Suprapubic skin (tissue), 4 donors: ENCODE measurements around the gene ZNF226. TPM values are rescaled to one million over a fixed set of nuclear protein-coding genes. Genes with fewer than 3 reads are reported as not detected.
A peak's percentile ranks its signal among the peaks of the same experiment; 100 is the strongest.
"Not testable (repeated sequence)": the region's sequence is repeated elsewhere in the genome, so short reads cannot be mapped to it uniquely, and the experiment has no call there.

Experiments used
- DNase-seq, 2 donors: peaks; one replicate each; pipeline ENCODE4 v3.0.0-alpha.2; 2019; ENCODE audit warnings: low spot score in 2 of 2
- H3K27ac ChIP-seq: fragments of 200-600 bp; sonication (generic); one replicate; pipeline ENCODE4 v1.5.1; 2019
- H3K27me3 ChIP-seq: fragments of 200-600 bp; sonication (generic); one replicate; pipeline ENCODE4 v1.5.1; 2019
- H3K36me3 ChIP-seq: fragments of 200-600 bp; sonication (generic); one replicate; pipeline ENCODE4 v1.5.1; 2019
- H3K4me1 ChIP-seq: fragments of 200-600 bp; sonication (generic); one replicate; pipeline ENCODE4 v1.5.1; 2019
- H3K4me3 ChIP-seq: fragments of 200-600 bp; sonication (generic); one replicate; pipeline ENCODE4 v1.5.1; 2019; ENCODE audit warnings: mild to moderate bottlenecking
- H3K9me3 ChIP-seq: fragments of 200-600 bp; sonication (generic); one replicate; pipeline ENCODE4 v1.5.1; 2019
- EP300 ChIP-seq: sonication (generic); formaldehyde crosslinking; IDR thresholded peaks from one replicate; pipeline ENCODE4 v1.6.1; 2017; ENCODE audit warnings: antibody characterized with exemption
- POLR2A ChIP-seq, 2 donors: fragments of 450-650 bp; IDR thresholded peaks; one replicate each; pipeline ENCODE4 v1.6.1; 2017; ENCODE audit warnings: antibody characterized with exemption in 2 of 2, mild to moderate bottlenecking in 2 of 2, moderate library complexity in 2 of 2
- POLR2AphosphoS5 ChIP-seq, 3 donors: sonication (generic); formaldehyde crosslinking; IDR thresholded peaks; one replicate each; pipeline ENCODE4 v1.6.1; 2017; ENCODE audit warnings: antibody characterized with exemption in 3 of 3
- WGBS: methylation state at CpG from one replicate; pipeline ENCODE4 v1.1.5; 2018; 5-methylcytosine and 5-hydroxymethylcytosine counted together
- total RNA-seq, 4 donors: library from RNA; depleted of rRNA; stranded (reverse); fragments of >200 nt; gene quantifications; one replicate each; pipeline ENCODE4 v1.1.0, GENCODE V29; 2016
- TF ChIP-seq, protein P1 (sequence below), 2 donors: fragments of 200-600 bp in 1 of 2; fragments of 450-650 bp in 1 of 2; sonication (generic) in 1 of 2; IDR thresholded peaks; one replicate each; pipeline ENCODE4 v1.5.1; 2016 to 2019; ENCODE audit warnings: antibody characterized with exemption in 2 of 2, mild to moderate bottlenecking in 1 of 2, moderate library complexity in 1 of 2

Gene ZNF226
- total RNA-seq, 4 donors from 2014 or later, result 12.1 to 20.1 (median 13.5) TPM

DNA sequence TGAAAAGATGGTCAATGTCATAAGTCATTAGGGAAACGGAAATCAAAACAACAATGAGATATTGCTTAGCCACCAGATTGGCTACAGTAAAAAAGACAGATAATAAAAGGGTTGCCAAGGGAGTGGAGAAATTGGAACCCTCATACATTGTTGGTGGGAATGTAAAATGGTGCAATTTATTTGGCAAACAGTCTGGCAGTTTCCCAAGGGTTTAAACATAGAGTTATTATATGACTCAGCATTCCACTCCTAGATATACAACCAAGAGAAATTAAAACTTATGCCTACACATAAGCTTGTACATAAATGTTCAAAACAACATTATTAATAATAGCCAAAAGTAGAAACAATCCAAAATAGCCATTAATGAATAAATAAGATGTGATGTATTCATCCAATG is 37.6 kb downstream of the ZNF226 start:
- TF ChIP-seq EP300, result no peak
- no peak for TF ChIP-seq POLR2A (IDR thresholded peaks at IDR 0.05)
- TF ChIP-seq POLR2AphosphoS5 (IDR thresholded peaks at IDR 0.05), result no peak
- TF ChIP-seq, protein P1, sequence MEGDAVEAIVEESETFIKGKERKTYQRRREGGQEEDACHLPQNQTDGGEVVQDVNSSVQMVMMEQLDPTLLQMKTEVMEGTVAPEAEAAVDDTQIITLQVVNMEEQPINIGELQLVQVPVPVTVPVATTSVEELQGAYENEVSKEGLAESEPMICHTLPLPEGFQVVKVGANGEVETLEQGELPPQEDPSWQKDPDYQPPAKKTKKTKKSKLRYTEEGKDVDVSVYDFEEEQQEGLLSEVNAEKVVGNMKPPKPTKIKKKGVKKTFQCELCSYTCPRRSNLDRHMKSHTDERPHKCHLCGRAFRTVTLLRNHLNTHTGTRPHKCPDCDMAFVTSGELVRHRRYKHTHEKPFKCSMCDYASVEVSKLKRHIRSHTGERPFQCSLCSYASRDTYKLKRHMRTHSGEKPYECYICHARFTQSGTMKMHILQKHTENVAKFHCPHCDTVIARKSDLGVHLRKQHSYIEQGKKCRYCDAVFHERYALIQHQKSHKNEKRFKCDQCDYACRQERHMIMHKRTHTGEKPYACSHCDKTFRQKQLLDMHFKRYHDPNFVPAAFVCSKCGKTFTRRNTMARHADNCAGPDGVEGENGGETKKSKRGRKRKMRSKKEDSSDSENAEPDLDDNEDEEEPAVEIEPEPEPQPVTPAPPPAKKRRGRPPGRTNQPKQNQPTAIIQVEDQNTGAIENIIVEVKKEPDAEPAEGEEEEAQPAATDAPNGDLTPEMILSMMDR (IDR thresholded peaks at IDR 0.05), result no peak
- no peaks in the 10 kb centered on the region for H3K9me3 ChIP-seq
- peaks cover 6% of the 10 kb centered on the region for H3K27me3 ChIP-seq
- whole genome bisulfite sequencing, result 83% methylated on average over 1 of the region's 1 CpG
- DNase-seq, result no peak
- no peaks in the 10 kb centered on the region for H3K36me3 ChIP-seq
- no peak overlapping the region for H3K27ac ChIP-seq
- H3K4me3 ChIP-seq, result no peak overlapping the region
- H3K4me1 ChIP-seq, result peaks cover under 1% of the 10 kb centered on the region

DNA sequence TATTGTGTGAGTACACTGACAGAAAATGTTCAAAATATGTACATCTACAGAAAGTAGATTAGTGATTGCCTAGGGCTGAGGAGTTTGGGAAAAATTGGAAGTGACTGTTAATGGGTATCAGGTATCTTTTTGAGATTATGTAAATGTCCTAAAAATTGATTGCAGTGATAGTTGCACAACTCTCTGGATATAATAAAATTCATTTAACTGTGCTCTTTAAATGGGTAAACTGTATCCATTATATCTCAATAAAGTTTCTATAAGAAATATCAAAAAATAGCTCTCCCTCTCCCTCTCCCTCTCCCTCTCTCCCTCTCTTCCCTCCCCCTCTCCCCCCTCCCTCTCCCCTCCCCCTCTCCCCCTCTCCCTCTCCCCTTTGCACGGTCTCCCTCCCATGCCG is 38.1 kb downstream of the ZNF226 start:
- no peak overlapping the region for H3K27ac ChIP-seq
- TF ChIP-seq POLR2AphosphoS5 (IDR thresholded peaks at IDR 0.05) (no peak), POLR2A (IDR thresholded peaks at IDR 0.05) (no peak), EP300 (no peak)
- TF ChIP-seq, protein P1 (IDR thresholded peaks at IDR 0.05), result no peak
- H3K4me1 ChIP-seq, result peaks cover 5% of the 10 kb centered on the region
- no peak for DNase-seq
- no peaks in the 10 kb centered on the region for H3K9me3 ChIP-seq
- H3K36me3 ChIP-seq, result no peaks in the 10 kb centered on the region
- no peak overlapping the region for H3K4me3 ChIP-seq
- H3K27me3 ChIP-seq, result peaks cover 6% of the 10 kb centered on the region
- 92% methylated on average over 2 of the region's 2 CpGs for WGBS

DNA sequence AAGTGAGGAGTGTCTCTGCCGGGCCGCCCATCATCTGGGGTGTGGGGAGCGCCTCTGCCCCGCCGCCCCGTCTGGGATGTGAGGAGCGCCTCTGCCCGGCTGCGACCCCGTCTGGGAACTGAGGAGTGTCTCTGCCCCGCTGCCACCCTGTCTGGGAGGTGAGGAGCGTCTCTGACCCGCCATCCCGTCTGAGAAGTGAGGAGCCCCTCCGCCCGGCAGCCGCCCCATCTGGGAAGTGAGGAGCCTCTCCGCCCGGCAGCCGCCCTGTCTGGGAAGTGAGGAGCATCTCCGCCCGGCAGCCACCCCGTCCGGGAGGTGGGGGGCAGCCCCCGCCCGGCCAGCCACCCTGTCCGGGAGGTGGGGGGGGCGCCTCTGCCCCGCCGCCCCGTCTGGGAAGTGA is 39.0 kb downstream of the ZNF226 start:
- H3K27me3 ChIP-seq, H3K27ac ChIP-seq, H3K9me3 ChIP-seq, H3K4me3 ChIP-seq, H3K36me3 ChIP-seq, DNase-seq: not testable (repeated sequence)
- 92% methylated on average over 11 of the region's 31 CpGs for WGBS
- peaks cover 10% of the 10 kb centered on the region for H3K4me1 ChIP-seq

DNA sequence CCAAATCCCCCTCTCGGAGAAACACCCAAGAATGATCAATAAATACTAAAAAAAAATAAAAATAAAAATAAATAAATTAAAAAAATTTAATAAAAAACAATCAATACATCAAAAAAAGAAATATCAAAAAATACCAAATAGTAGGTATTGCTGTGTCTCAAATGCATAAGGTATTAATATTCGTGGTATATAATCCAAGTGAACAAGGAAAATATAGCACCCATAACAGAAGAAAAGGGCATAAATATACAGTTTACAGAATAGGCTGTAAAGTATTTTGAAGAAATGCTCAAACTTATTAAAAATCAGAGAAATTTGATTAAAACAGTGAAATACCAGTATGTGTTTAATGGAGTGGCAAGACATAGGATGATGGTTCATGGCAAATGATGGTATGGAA is 39.9 kb downstream of the ZNF226 start:
- Histone ChIP-seq H3K4me1 (peaks cover 10% of the 10 kb centered on the region), H3K4me3 (no peak overlapping the region), H3K9me3 (no peaks in the 10 kb centered on the region), H3K27me3 (peaks cover 6% of the 10 kb centered on the region), H3K27ac (no peak overlapping the region), H3K36me3 (no peaks in the 10 kb centered on the region)
- no peak for DNase-seq
- TF ChIP-seq, protein P1 (IDR thresholded peaks at IDR 0.05), result no peak
- TF ChIP-seq POLR2AphosphoS5 (IDR thresholded peaks at IDR 0.05) (no peak), EP300 (no peak), POLR2A (IDR thresholded peaks at IDR 0.05) (no peak)
- WGBS, result 81% methylated on average over 2 of the region's 2 CpGs

DNA sequence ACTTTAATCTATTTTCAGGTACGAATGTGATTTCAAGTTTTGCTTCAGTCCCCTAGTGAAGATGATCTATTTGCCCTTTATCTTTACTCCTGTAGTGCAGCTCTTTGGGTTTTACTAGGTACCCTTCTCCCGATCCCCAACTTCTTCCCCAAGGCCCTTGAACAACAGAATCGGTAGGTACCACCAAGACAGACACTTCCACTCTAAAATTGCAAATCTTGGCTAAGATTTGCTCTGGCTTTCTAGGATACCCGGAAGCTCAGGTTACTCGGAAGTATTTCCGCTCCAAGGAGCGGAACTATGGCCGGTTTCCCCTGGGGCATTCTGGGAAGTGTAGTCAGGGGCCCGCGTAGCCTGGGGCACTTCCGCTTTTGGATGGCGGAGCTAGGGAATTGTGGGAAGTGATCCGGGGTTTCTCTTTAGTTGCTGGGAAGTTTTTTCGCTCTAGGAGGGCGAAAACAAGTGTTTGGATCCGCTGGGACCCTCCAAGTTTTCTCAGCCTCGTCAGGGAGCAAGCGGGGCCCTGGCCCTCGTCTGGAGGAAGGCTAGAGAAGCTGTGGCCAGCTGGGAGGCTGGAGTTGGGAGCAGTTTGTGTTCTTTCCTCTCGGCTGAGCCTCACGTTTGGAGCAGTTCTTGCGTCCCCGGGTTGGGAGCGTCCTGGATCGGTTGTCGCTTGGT is 42.4 kb downstream of the ZNF226 start:
- Histone ChIP-seq H3K4me3 (peak overlapping the region; percentile 81), H3K27me3 (peaks cover 6% of the 10 kb centered on the region), H3K27ac (peak overlapping the region; percentile 85), H3K9me3 (no peaks in the 10 kb centered on the region), H3K4me1 (peaks cover 14% of the 10 kb centered on the region), H3K36me3 (no peaks in the 10 kb centered on the region)
- peak; percentile 92 for DNase-seq
- WGBS, result 4% methylated on average over 26 of the region's 26 CpGs
- TF ChIP-seq, protein P1 (IDR thresholded peaks at IDR 0.05), result no peak
- TF ChIP-seq POLR2AphosphoS5 (IDR thresholded peaks at IDR 0.05), result peak in 2 of 3 donors; percentile 40 to 55
